OCI-LY1 (cell line): Measurements from ENCODE around the gene CD226.

Source experiments
- H2AFZ ChIP-seq: fragments of 200-600 bp; sonication (generic), shearing (Covaris generic); 2 replicates; pipeline ENCODE4 v1.6.0; 2014; ENCODE audit warnings: antibody characterized with exemption, mild to moderate bottlenecking, low read length
- H3F3A ChIP-seq: fragments of 200-600 bp; sonication (generic), shearing (Covaris generic); 2 replicates; pipeline ENCODE4 v1.6.0; 2014; ENCODE audit warnings: mild to moderate bottlenecking, antibody characterized with exemption, low read length, moderate library complexity; ENCODE audit not compliant: insufficient read depth
- H3K27ac ChIP-seq: fragments of 200-600 bp; sonication (generic); 2 replicates; pipeline ENCODE4 v1.5.1; 2014; ENCODE audit warnings: low read length, mixed run types, mild to moderate bottlenecking, low read depth; ENCODE audit not compliant: poor library complexity, severe bottlenecking
- H3K27me3 ChIP-seq: fragments of 200-600 bp; sonication (generic); 2 replicates; pipeline ENCODE4 v1.6.0; 2014; ENCODE audit warnings: antibody characterized with exemption, mild to moderate bottlenecking, low read length, moderate library complexity; ENCODE audit not compliant: insufficient read depth
- H3K36me3 ChIP-seq: fragments of 200-600 bp; sonication (generic); 2 replicates; pipeline ENCODE4 v1.6.1; 2014; ENCODE audit warnings: mild to moderate bottlenecking, antibody characterized with exemption, low read length, moderate library complexity, mixed read lengths; ENCODE audit not compliant: insufficient read depth
- H3K4me1 ChIP-seq: fragments of 200-600 bp; sonication (generic); 2 replicates; pipeline ENCODE4 v1.5.1; 2014; ENCODE audit warnings: mild to moderate bottlenecking, low read length, moderate library complexity; ENCODE audit not compliant: insufficient read depth, severe bottlenecking
- H3K4me2 ChIP-seq: fragments of 200-600 bp; sonication (generic), shearing (Covaris generic); 2 replicates; pipeline ENCODE4 v1.6.1; 2014; ENCODE audit warnings: low read length
- H3K4me3 ChIP-seq: fragments of 200-600 bp; sonication (generic); 2 replicates; pipeline ENCODE4 v1.5.1; 2014; ENCODE audit warnings: low read length, low read depth, mild to moderate bottlenecking, mixed read lengths; ENCODE audit not compliant: poor library complexity, severe bottlenecking
- H3K79me2 ChIP-seq: fragments of 200-600 bp; shearing (Covaris generic); 2 replicates; pipeline ENCODE4 v1.6.1; 2016; ENCODE audit warnings: mixed run types, low read length, mixed read lengths; ENCODE audit not compliant: insufficient read depth
- H3K9ac ChIP-seq: fragments of 200-600 bp; sonication (generic), shearing (Covaris generic); 2 replicates; pipeline ENCODE4 v1.6.1; 2014; ENCODE audit warnings: mild to moderate bottlenecking, low read length, mixed read lengths
- H3K9me2 ChIP-seq: fragments of 200-600 bp; sonication (generic), shearing (Covaris generic); 2 replicates; pipeline ENCODE4 v1.6.1; 2014; ENCODE audit warnings: low read depth, mild to moderate bottlenecking, low read length, mixed read lengths
- H3K9me3 ChIP-seq: fragments of 200-600 bp; shearing (Covaris generic); 2 replicates; pipeline ENCODE4 v1.6.1; 2014; ENCODE audit warnings: low read length, mixed read lengths
- H4K20me1 ChIP-seq: fragments of 200-600 bp; sonication (generic), shearing (Covaris generic); 2 replicates; pipeline ENCODE4 v1.6.0; 2016; ENCODE audit warnings: mild to moderate bottlenecking, low read length; ENCODE audit not compliant: insufficient read depth
- CTCF ChIP-seq: fragments of 200-600 bp; sonication (generic), shearing (Covaris generic); IDR thresholded peaks from 2 replicates; pipeline ENCODE4 v1.5.1; 2017; ENCODE audit warnings: mild to moderate bottlenecking, antibody characterized with exemption, low read length, moderate library complexity, mixed read lengths
- EZH2 ChIP-seq: fragments of 200-600 bp; sonication (generic), shearing (Covaris generic); IDR thresholded peaks from 2 replicates; pipeline ENCODE4 v1.8.0; 2017; ENCODE audit warnings: borderline replicate concordance, mixed run types, mild to moderate bottlenecking, antibody characterized with exemption, low read length, moderate library complexity, mixed read lengths

The CD226 gene

GRCh38 chr18:69897397-69898108, 50.1 kb downstream of the CD226 start:
- Histone ChIP-seq H3K9me2 (no peaks in the 10 kb centered on the region), H3K4me1 (no peaks in the 10 kb centered on the region), H3K27ac (no peak overlapping the region), H4K20me1 (no peaks in the 10 kb centered on the region), H3F3A (no peaks in the 10 kb centered on the region), H3K27me3 (no peaks in the 10 kb centered on the region), H3K36me3 (no peaks in the 10 kb centered on the region), H3K9ac (no peak overlapping the region), H2AFZ (no peak overlapping the region), H3K4me2 (no peak overlapping the region), H3K79me2 (no peaks in the 10 kb centered on the region), H3K9me3 (no peaks in the 10 kb centered on the region), H3K4me3 (no peak overlapping the region)
- TF ChIP-seq CTCF (no peak), EZH2 (no peak)

GRCh38 chr18:69895066-69896047, 52.3 kb downstream of the CD226 start:
- H3F3A ChIP-seq = no peaks in the 10 kb centered on the region
- H3K9ac ChIP-seq = no peak overlapping the region
- H3K27me3 ChIP-seq = no peaks in the 10 kb centered on the region
- no peak overlapping the region for H2AFZ ChIP-seq
- no peaks in the 10 kb centered on the region for H3K79me2 ChIP-seq
- H3K4me1 ChIP-seq = no peaks in the 10 kb centered on the region
- no peaks in the 10 kb centered on the region for H3K36me3 ChIP-seq
- H3K27ac ChIP-seq = no peak overlapping the region
- H3K4me2 ChIP-seq = no peak overlapping the region
- no peaks in the 10 kb centered on the region for H3K9me2 ChIP-seq
- H3K4me3 ChIP-seq = no peak overlapping the region
- no peaks in the 10 kb centered on the region for H4K20me1 ChIP-seq
- TF ChIP-seq EZH2 = no peak
- TF ChIP-seq CTCF = no peak
- H3K9me3 ChIP-seq = no peaks in the 10 kb centered on the region

- no peaks in the 10 kb centered on the region for H3K4me1 ChIP-seq
- H3K4me3 ChIP-seq = no peak overlapping the region
- no peaks in the 10 kb centered on the region for H3K79me2 ChIP-seq
- no peaks in the 10 kb centered on the region for H4K20me1 ChIP-seq
- no peak overlapping the region for H3K27ac ChIP-seq
- H3K4me2 ChIP-seq = no peak overlapping the region
- no peaks in the 10 kb centered on the region for H3K9me3 ChIP-seq
- H3K9me2 ChIP-seq = no peaks in the 10 kb centered on the region
- H3K9ac ChIP-seq = no peak overlapping the region
- no peaks in the 10 kb centered on the region for H3F3A ChIP-seq
- no peaks in the 10 kb centered on the region for H3K27me3 ChIP-seq
- H2AFZ ChIP-seq = no peak overlapping the region
- no peaks in the 10 kb centered on the region for H3K36me3 ChIP-seq
- TF ChIP-seq CTCF = no peak
- TF ChIP-seq EZH2 = no peak
Observed at GRCh38 chr18:69894467-69894866, 53.2 kb downstream of the CD226 start.
